SK-N-SH (cell line): ENCODE results near the gene NBDY.

Experiments
- CHD2 ChIP-seq: fragments of 150-350 bp; IDR thresholded peaks from 2 replicates; pipeline ENCODE4 v1.6.1; 2018; ENCODE audit warnings: low read length; ENCODE audit not compliant: partially characterized antibody
- CTCF ChIP-seq: fragments of 200-600 bp; sonication (generic); IDR thresholded peaks from 2 replicates; pipeline ENCODE4 v1.6.1; 2017; ENCODE audit warnings: antibody characterized with exemption, mild to moderate bottlenecking, moderate library complexity
- EP300 ChIP-seq, 2 experiments: IDR thresholded peaks; 2 replicates each; pipeline versions ENCODE4 v1.4.0 to v1.6.1; 2012; ENCODE audit warnings: borderline replicate concordance in 1 of 2, low read depth in 1 of 2, low read length in 1 of 2
- RFX5 ChIP-seq: IDR thresholded peaks from 2 replicates; pipeline ENCODE4 v1.6.1; 2012; ENCODE audit warnings: mild to moderate bottlenecking, improper control_type of control experiment, low read length
- SMC3 ChIP-seq: IDR thresholded peaks from 2 replicates; pipeline ENCODE4 v1.6.1; 2012; ENCODE audit warnings: low read depth, low read length, improper control_type of control experiment

GRCh38 chrX:56794404-56795230 lies 65.6 kb downstream of the NBDY start:
- TF ChIP-seq SMC3 (no peak), CHD2 (no peak), RFX5 (no peak), EP300 (IDR thresholded peaks at IDR 0.05; ENCODE audit: borderline replicate concordance in 1 of 2, low read depth in 1 of 2, low read length in 1 of 2) (no peak), CTCF (no peak)
